HEK293 (cell line): ENCODE measurements around the gene RUVBL1.

ENCODE experiments used
- BCL11A ChIP-seq: fragments of 450-650 bp; formaldehyde crosslinking; IDR thresholded peaks from 2 replicates; pipeline ENCODE4 v1.5.1; 2016; ENCODE audit warnings: low read depth, missing biosample characterization, missing genetic modification characterization
- KLF16 ChIP-seq: fragments of 450-650 bp; formaldehyde crosslinking; IDR thresholded peaks from 2 replicates; pipeline ENCODE4 v1.5.1; 2017; ENCODE audit warnings: missing biosample characterization, missing genetic modification characterization
- MEIS1 ChIP-seq: sonication (generic); formaldehyde crosslinking; IDR thresholded peaks from 2 replicates; pipeline ENCODE4 v1.8.1; 2022; ENCODE audit warnings: missing genetic modification reagents, mild to moderate bottlenecking, borderline replicate concordance
- OSR2 ChIP-seq: fragments of 450-650 bp; formaldehyde crosslinking; IDR thresholded peaks from 2 replicates; pipeline ENCODE4 v1.5.1; 2016; ENCODE audit warnings: missing biosample characterization, missing genetic modification characterization
- REST ChIP-seq: fragments of 450-650 bp; formaldehyde crosslinking; IDR thresholded peaks from 2 replicates; pipeline ENCODE4 v1.5.1; 2016; ENCODE audit warnings: missing biosample characterization, missing genetic modification characterization
- YY1 ChIP-seq: fragments of 450-650 bp; formaldehyde crosslinking; IDR thresholded peaks from 2 replicates; pipeline ENCODE4 v1.5.1; 2018; ENCODE audit warnings: missing biosample characterization, missing genetic modification characterization
- ZBTB17 ChIP-seq: fragments of 450-650 bp; formaldehyde crosslinking; IDR thresholded peaks from 2 replicates; pipeline ENCODE4 v1.5.1; 2016; ENCODE audit warnings: missing biosample characterization, missing genetic modification characterization
- ZNF274 ChIP-seq, 2 experiments: fragments of 200-500 bp in 1 of 2; fragments of 450-650 bp in 1 of 2; sonication (Bioruptor generic) in 1 of 2; formaldehyde crosslinking in 1 of 2; IDR thresholded peaks; 2 replicates each; pipeline versions ENCODE4 v1.5.1 to v1.6.1; 2014 to 2016; ENCODE audit warnings: borderline replicate concordance in 1 of 2, inconsistent platforms in 1 of 2, low read length in 1 of 2, missing biosample characterization in 1 of 2, missing genetic modification characterization in 1 of 2
- ZNF416 ChIP-seq: fragments of 450-650 bp; formaldehyde crosslinking; IDR thresholded peaks from 2 replicates; pipeline ENCODE4 v1.5.1; 2016; ENCODE audit warnings: missing biosample characterization, missing genetic modification characterization
- ZNF776 ChIP-seq: fragments of 450-650 bp; formaldehyde crosslinking; IDR thresholded peaks from 2 replicates; pipeline ENCODE4 v1.5.0; 2017; ENCODE audit warnings: missing biosample characterization, missing genetic modification characterization, borderline replicate concordance
- ZNF777 ChIP-seq: fragments of 450-650 bp; formaldehyde crosslinking; IDR thresholded peaks from 2 replicates; pipeline ENCODE4 v1.5.1; 2017; ENCODE audit warnings: missing biosample characterization, missing genetic modification characterization, borderline replicate concordance
- TF ChIP-seq, protein P1 (sequence below): fragments of 450-650 bp; formaldehyde crosslinking; IDR thresholded peaks from 2 replicates; pipeline ENCODE4 v1.5.1; 2016; ENCODE audit warnings: missing biosample characterization, missing genetic modification characterization

DNA sequence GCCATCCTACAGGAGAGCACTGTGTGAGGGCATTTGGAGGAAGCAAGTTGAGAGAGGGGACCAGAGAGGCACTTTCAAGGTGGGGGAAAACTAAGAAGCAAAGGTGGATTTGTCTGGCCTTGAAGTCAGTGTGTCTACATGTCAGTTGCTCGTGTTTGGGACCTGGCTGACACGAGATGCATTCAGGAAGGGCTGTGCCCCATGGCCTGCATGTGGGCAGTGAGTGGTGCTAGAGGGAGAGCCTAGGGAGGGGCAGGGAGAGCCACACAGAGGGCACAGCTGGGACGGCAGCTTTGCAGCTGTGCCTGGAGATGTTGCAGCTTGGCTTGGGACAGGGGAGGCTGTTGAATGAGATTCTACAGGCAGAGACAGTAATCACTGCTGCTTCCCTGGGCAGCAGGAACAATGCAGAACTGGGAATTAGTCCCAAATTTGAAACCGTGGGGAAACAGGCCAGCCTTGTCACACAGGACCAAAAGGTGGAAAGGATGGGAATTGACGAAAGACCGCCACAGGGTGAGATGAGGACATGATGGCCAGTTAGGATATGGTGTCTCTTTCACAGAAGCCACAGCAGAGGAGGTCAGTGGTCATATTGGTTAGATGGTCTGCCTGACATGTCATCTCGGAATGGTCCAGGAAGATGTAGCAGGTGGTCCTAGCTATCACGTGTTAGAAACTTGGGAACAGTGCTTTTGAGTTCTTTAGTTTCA, 61.4 kb downstream of the RUVBL1 start:
- TF ChIP-seq, protein P1, sequence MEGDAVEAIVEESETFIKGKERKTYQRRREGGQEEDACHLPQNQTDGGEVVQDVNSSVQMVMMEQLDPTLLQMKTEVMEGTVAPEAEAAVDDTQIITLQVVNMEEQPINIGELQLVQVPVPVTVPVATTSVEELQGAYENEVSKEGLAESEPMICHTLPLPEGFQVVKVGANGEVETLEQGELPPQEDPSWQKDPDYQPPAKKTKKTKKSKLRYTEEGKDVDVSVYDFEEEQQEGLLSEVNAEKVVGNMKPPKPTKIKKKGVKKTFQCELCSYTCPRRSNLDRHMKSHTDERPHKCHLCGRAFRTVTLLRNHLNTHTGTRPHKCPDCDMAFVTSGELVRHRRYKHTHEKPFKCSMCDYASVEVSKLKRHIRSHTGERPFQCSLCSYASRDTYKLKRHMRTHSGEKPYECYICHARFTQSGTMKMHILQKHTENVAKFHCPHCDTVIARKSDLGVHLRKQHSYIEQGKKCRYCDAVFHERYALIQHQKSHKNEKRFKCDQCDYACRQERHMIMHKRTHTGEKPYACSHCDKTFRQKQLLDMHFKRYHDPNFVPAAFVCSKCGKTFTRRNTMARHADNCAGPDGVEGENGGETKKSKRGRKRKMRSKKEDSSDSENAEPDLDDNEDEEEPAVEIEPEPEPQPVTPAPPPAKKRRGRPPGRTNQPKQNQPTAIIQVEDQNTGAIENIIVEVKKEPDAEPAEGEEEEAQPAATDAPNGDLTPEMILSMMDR (tag by site-specific recombination), result no peak
- TF ChIP-seq ZBTB17 (no peak), REST (no peak), BCL11A (tag by site-specific recombination) (no peak), ZNF274 (IDR thresholded peaks at IDR 0.05; ENCODE audit: low read length) (no peak), ZNF274 (tag by site-specific recombination; IDR thresholded peaks at IDR 0.05; ENCODE audit: borderline replicate concordance) (no peak), YY1 (no peak), KLF16 (tag by site-specific recombination) (no peak), ZNF777 (tag by site-specific recombination) (no peak), ZNF416 (tag by site-specific recombination) (no peak), OSR2 (tag by site-specific recombination) (no peak), ZNF776 (tag by site-specific recombination) (no peak), MEIS1 (no peak)
